H1 (cell line): ENCODE data around the gene ABCC4. TPM values are rescaled to one million over a fixed set of nuclear protein-coding genes. Genes with fewer than 3 reads are reported as not detected.

Experiments
- CTCF ChIA-PET: fragments of 300-600 bp; sonication (Branson Sonifier 250); formaldehyde crosslinking; loops from one replicate; lab custom pipeline; 2021; ENCODE audit not compliant: partially characterized antibody; lab: Charles Lee
- POLR2A ChIA-PET: fragments of 300-600 bp; sonication (Branson Sonifier 250); formaldehyde crosslinking; loops from one replicate; lab custom pipeline; 2021; ENCODE audit warnings: inconsistent platforms; ENCODE audit not compliant: partially characterized antibody; lab: Charles Lee
- DNase-seq, 2 experiments: peaks; one replicate each; pipeline versions ENCODE4 v3.0.0 to v3.0.0-alpha.2; 2010 to 2022; ENCODE audit warnings: low spot score in 2 of 2, low read depth in 1 of 2, mixed read lengths in 1 of 2
- FAIRE-seq: peaks from 2 replicates; lab custom pipeline; 2011; peaks lifted over from hg19 to GRCh38; lab: Jason Lieb, UNC
- H2AFZ ChIP-seq: 2 replicates; pipeline ENCODE4 v1.8.1; 2012; ENCODE audit warnings: low read length, inconsistent platforms
- H2AK5ac ChIP-seq: 2 replicates; pipeline ENCODE4 v1.6.1; 2013; ENCODE audit warnings: low read depth, low read length
- H2BK120ac ChIP-seq: replicated peaks from 2 replicates; pipeline ENCODE3; 2013; ENCODE audit warnings: low read depth, low read length, inconsistent platforms
- H2BK12ac ChIP-seq: 2 replicates; pipeline ENCODE4 v1.6.1; 2013; ENCODE audit warnings: low read depth, low read length
- H2BK15ac ChIP-seq: 2 replicates; pipeline ENCODE4 v1.6.1; 2013; ENCODE audit warnings: low read length
- H2BK20ac ChIP-seq: 2 replicates; pipeline ENCODE4 v1.6.1; 2013; ENCODE audit warnings: low read length
- H2BK5ac ChIP-seq: 2 replicates; pipeline ENCODE4 v1.6.1; 2013; ENCODE audit warnings: low read depth, low read length
- H3K14ac ChIP-seq: 2 replicates; pipeline ENCODE4 v1.6.1; 2013; ENCODE audit warnings: inconsistent platforms; ENCODE audit not compliant: insufficient read length
- H3K18ac ChIP-seq: 2 replicates; pipeline ENCODE4 v1.6.1; 2013; ENCODE audit warnings: low read length; ENCODE audit errors: extremely low read depth
- H3K23ac ChIP-seq: 2 replicates; pipeline ENCODE4 v1.6.1; 2013; ENCODE audit warnings: inconsistent platforms; ENCODE audit not compliant: insufficient read length
- H3K23me2 ChIP-seq: 2 replicates; pipeline ENCODE4 v1.6.1; 2013; ENCODE audit warnings: low read depth, low read length
- H3K27ac ChIP-seq: 2 replicates; pipeline ENCODE4 v1.6.1; 2011; ENCODE audit warnings: low read depth, low read length, inconsistent platforms
- H3K27me3 ChIP-seq, 4 experiments: replicated peaks in 1 of 4; 1 replicate in 1 of 4; 2 replicates in 3 of 4; pipeline versions ENCODE4 v1.6.1 to v1.8.1; 2011 to 2013; ENCODE audit warnings: low read length in 3 of 4, mild to moderate bottlenecking in 3 of 4, inconsistent platforms in 2 of 4, mixed read lengths in 2 of 4, moderate library complexity in 1 of 4; ENCODE audit not compliant: control insufficient read depth in 3 of 4, insufficient read depth in 3 of 4; ENCODE audit errors: extremely low read depth in 1 of 4
- H3K36me3 ChIP-seq, 4 experiments: 2 replicates each; pipeline versions ENCODE4 v1.6.1 to v1.8.1; 2011 to 2013; ENCODE audit warnings: mild to moderate bottlenecking in 4 of 4, low read length in 3 of 4, moderate library complexity in 2 of 4, control low read depth in 1 of 4, inconsistent platforms in 1 of 4; ENCODE audit not compliant: insufficient read depth in 4 of 4, control insufficient read depth in 2 of 4
- H3K4ac ChIP-seq: replicated peaks from 2 replicates; pipeline ENCODE3; 2013; ENCODE audit warnings: low read length, low read depth, mixed read lengths, inconsistent platforms; ENCODE audit not compliant: insufficient read length
- H3K4me1 ChIP-seq, 4 experiments: replicated peaks in 1 of 4; 1 replicate in 1 of 4; 2 replicates in 3 of 4; pipeline versions ENCODE4 v1.6.1 to v1.8.1; 2011 to 2013; ENCODE audit warnings: low read length in 3 of 4, inconsistent platforms in 2 of 4, mixed read lengths in 1 of 4; ENCODE audit not compliant: insufficient read depth in 4 of 4, control insufficient read depth in 3 of 4
- H3K4me2 ChIP-seq, 2 experiments: 2 replicates each; pipeline versions ENCODE4 v1.6.1 to v1.8.1; 2011 to 2013; ENCODE audit warnings: low read depth in 2 of 2, low read length in 2 of 2, control low read depth in 1 of 2, inconsistent platforms in 1 of 2, mild to moderate bottlenecking in 1 of 2; ENCODE audit not compliant: insufficient read depth in 1 of 2
- H3K4me3 ChIP-seq, 4 experiments: fragments of 200-600, 300-600 bp in 1 of 4; sonication (generic), shearing (Covaris generic), sonication (Bioruptor Twin) in 1 of 4; 2 replicates each; pipeline versions ENCODE4 v1.5.1 to v1.8.1; 2011 to 2016; ENCODE audit warnings: low read length in 4 of 4, low read depth in 3 of 4, control low read depth in 2 of 4, inconsistent platforms in 2 of 4, mild to moderate bottlenecking in 2 of 4, mixed read lengths in 1 of 4, moderate library complexity in 1 of 4; ENCODE audit not compliant: insufficient read depth in 2 of 4; ENCODE audit errors: extremely low read depth in 1 of 4
- H3K56ac ChIP-seq: replicated peaks from 2 replicates; pipeline ENCODE3; 2013; ENCODE audit warnings: low read depth, mild to moderate bottlenecking, mixed read lengths, low read length, inconsistent platforms; ENCODE audit not compliant: insufficient read length
- H3K79me1 ChIP-seq: 2 replicates; pipeline ENCODE4 v1.6.1; 2013; ENCODE audit warnings: low read depth, low read length, control low read depth
- H3K79me2 ChIP-seq, 2 experiments: 2 replicates each; pipeline versions ENCODE4 v1.6.1 to v1.8.1; 2012 to 2013; ENCODE audit warnings: low read length in 2 of 2, mild to moderate bottlenecking in 2 of 2, inconsistent platforms in 1 of 2; ENCODE audit not compliant: insufficient read depth in 2 of 2, control insufficient read depth in 1 of 2
- H3K9ac ChIP-seq, 4 experiments: replicated peaks in 1 of 4; 1 replicate in 1 of 4; 2 replicates in 3 of 4; pipeline versions ENCODE4 v1.6.1 to v1.8.1; 2011 to 2013; ENCODE audit warnings: low read depth in 3 of 4, low read length in 3 of 4, control low read depth in 2 of 4, mild to moderate bottlenecking in 2 of 4, moderate library complexity in 2 of 4, inconsistent platforms in 1 of 4; ENCODE audit errors: extremely low read depth in 1 of 4
- H3K9me3 ChIP-seq, 2 experiments: 2 replicates each; pipeline versions ENCODE4 v1.6.1 to v1.8.1; 2012 to 2013; ENCODE audit warnings: mild to moderate bottlenecking in 2 of 2, moderate library complexity in 2 of 2, control low read depth in 1 of 2, inconsistent platforms in 1 of 2, low read depth in 1 of 2, low read length in 1 of 2, mixed read lengths in 1 of 2; ENCODE audit not compliant: insufficient read depth in 2 of 2
- H4K20me1 ChIP-seq, 2 experiments: replicated peaks in 1 of 2; 2 replicates each; pipeline versions ENCODE3 to v1.8.1; 2011 to 2013; ENCODE audit warnings: inconsistent platforms in 2 of 2, low read length in 2 of 2, mild to moderate bottlenecking in 1 of 2; ENCODE audit not compliant: insufficient read depth in 2 of 2, control insufficient read depth in 1 of 2
- H4K5ac ChIP-seq: 2 replicates; pipeline ENCODE4 v1.6.1; 2013; ENCODE audit warnings: low read length, low read depth, mixed read lengths, inconsistent platforms; ENCODE audit not compliant: insufficient read length
- H4K8ac ChIP-seq: 2 replicates; pipeline ENCODE4 v1.8.0; 2013; ENCODE audit warnings: mild to moderate bottlenecking, moderate library complexity, low read length, inconsistent platforms; ENCODE audit not compliant: insufficient read depth; ENCODE audit errors: extremely low read depth
- H4K91ac ChIP-seq: replicated peaks from 2 replicates; pipeline ENCODE3; 2013; ENCODE audit warnings: low read length, mixed read lengths, inconsistent platforms; ENCODE audit not compliant: insufficient read length
- BACH1 ChIP-seq: IDR thresholded peaks from 2 replicates; pipeline ENCODE4 v1.6.1; 2012; ENCODE audit warnings: low read length, improper control_type of control experiment
- CHD2 ChIP-seq: IDR thresholded peaks from 2 replicates; pipeline ENCODE4 v1.6.1; 2012; ENCODE audit warnings: low read length, improper control_type of control experiment
- CTBP2 ChIP-seq: IDR thresholded peaks from 2 replicates; pipeline ENCODE4 v1.7.0; 2011; ENCODE audit warnings: borderline replicate concordance, mild to moderate bottlenecking, moderate library complexity, mixed read lengths, low read length; ENCODE audit not compliant: insufficient read depth, insufficient read length
- GTF2F1 ChIP-seq: IDR thresholded peaks from 2 replicates; pipeline ENCODE4 v1.6.1; 2012; ENCODE audit warnings: low read depth, low read length, improper control_type of control experiment, borderline replicate concordance
- JUN ChIP-seq: IDR thresholded peaks from 2 replicates; pipeline ENCODE4 v1.6.1; 2011; ENCODE audit warnings: low read depth, mild to moderate bottlenecking, improper control_type of control experiment, low read length
- KDM1A ChIP-seq: fragments of 200-600, 300-600 bp; sonication (generic); IDR thresholded peaks from 2 replicates; pipeline ENCODE4 v1.7.1; 2016; ENCODE audit warnings: mild to moderate bottlenecking, low read length, borderline replicate concordance
- POLR2AphosphoS5 ChIP-seq: IDR thresholded peaks from 2 replicates; pipeline ENCODE4 v1.6.1; 2011; ENCODE audit warnings: low read depth, low read length
- POU5F1 ChIP-seq: IDR thresholded peaks from 2 replicates; pipeline ENCODE4 v1.6.1; 2011; ENCODE audit warnings: low read depth, mild to moderate bottlenecking, low read length, moderate library complexity
- RFX5 ChIP-seq: IDR thresholded peaks from 2 replicates; pipeline ENCODE4 v1.6.1; 2011; ENCODE audit warnings: low read depth, low read length, improper control_type of control experiment, borderline replicate concordance
- SIRT6 ChIP-seq: IDR thresholded peaks from one replicate; pipeline ENCODE4 v1.7.1; 2012; ENCODE audit warnings: low read length, inconsistent platforms
- TBP ChIP-seq: IDR thresholded peaks from 2 replicates; pipeline ENCODE4 v1.6.1; 2011; ENCODE audit warnings: low read depth, low read length, improper control_type of control experiment
- ZNF274 ChIP-seq: IDR thresholded peaks from 2 replicates; pipeline ENCODE4 v1.7.0; 2012; ENCODE audit warnings: low read length, borderline replicate concordance; ENCODE audit errors: extremely low read depth
- WGBS, 2 experiments: shearing (Covaris generic) in 1 of 2; methylation state at CpG; one replicate each; pipeline versions ENCODE4 v1.1.6 to v1.1.7; 2013 to 2015; ENCODE audit warnings: low lambda C conversion rate in 2 of 2, mixed read lengths in 2 of 2, inconsistent platforms in 1 of 2, low coverage in 1 of 2, missing lambda C conversion rate in 1 of 2; ENCODE audit not compliant: insufficient replicate concordance in 2 of 2, insufficient coverage in 1 of 2, insufficient read length in 1 of 2; ENCODE audit errors: extremely low coverage in 1 of 2, missing lambda C conversion rate in 1 of 2; 5-methylcytosine and 5-hydroxymethylcytosine counted together
- polyA plus RNA-seq, 7 experiments: library from polyadenylated mRNA; depleted of rRNA in 3 of 7; stranded (reverse) in 5 of 7; unstranded in 2 of 7; fragments of >200 nt in 5 of 7; fragments of 200-250 nt in 2 of 7; gene quantifications; 1 replicate in 5 of 7; 2 replicates in 1 of 7; 4 replicates in 1 of 7; pipeline versions ENCODE4 v1.2.1 to v1.2.3, GENCODE V29; 2011 to 2013; ENCODE audit warnings: missing spikeins in 2 of 7, mixed read lengths in 2 of 7
- total RNA-seq: library from RNA; stranded (reverse); fragmentation: NEBNext Ultra II Directional; extraction: Animal tissue kit (Norgen Biotek cat#: 25700); gene quantifications from 2 replicates; pipeline ENCODE4 v1.2.1, GENCODE V29; 2021

Gene ABCC4
- total and polyA plus RNA-seq, 2 of the 8 experiments (the other 6 are each of a cell fraction or from before 2014, with no cell fraction given) = 4.0 to 14.1 TPM

DNA sequence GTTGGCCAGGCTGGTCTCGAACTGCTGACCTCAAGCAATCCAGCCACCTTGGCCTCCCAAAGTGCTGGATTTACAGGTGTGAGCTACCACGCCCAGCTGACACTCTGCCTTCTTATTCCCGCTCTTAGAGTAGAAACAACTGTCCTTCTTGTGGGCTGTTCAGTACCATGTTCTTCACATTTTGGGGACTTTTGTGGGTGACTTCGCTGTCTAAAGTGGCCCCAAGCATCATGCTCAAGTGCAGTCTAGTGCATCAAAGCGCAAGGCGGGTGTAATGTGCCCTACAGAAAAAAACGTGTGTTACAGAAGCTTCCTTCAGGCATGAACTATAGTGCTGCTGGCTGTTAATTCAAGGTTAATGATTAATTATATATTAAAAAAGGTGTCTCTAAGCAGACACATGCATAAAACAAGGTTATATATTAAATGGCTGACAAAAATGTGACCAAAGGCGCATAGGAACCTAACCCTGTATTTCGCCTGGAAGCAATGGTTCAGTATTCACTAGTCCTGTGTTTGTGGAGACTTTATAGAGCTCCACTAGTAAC lies 38.3 kb downstream of the ABCC4 start:
- Histone ChIP-seq H3K79me2 (no peaks in the 10 kb centered on the region), H3K4me1 (no peaks in the 10 kb centered on the region), H3K14ac (no peak overlapping the region), H3K27ac (no peak overlapping the region), H3K23ac (no peak overlapping the region), H4K20me1 (no peaks in the 10 kb centered on the region), H3K4me2 (no peak overlapping the region), H2BK5ac (no peak overlapping the region), H3K36me3 (no peaks in the 10 kb centered on the region), H4K5ac (no peak overlapping the region), H4K8ac (no peak overlapping the region), H3K4me3 (no peak overlapping the region), H3K18ac (no peak overlapping the region), H2BK20ac (no peak overlapping the region), H3K9me3 (peaks cover 0 to 6% of the 10 kb centered on the region in 2 experiments; a peak in 1 of 4 replicates), H2BK15ac (no peak overlapping the region), H2AFZ (no peak overlapping the region), H3K4ac (no peak overlapping the region), H2BK120ac (no peak overlapping the region), H4K91ac (no peak overlapping the region), H3K9ac (no peak overlapping the region), H3K23me2 (no peaks in the 10 kb centered on the region), H3K27me3 (no peaks in the 10 kb centered on the region), H3K56ac (no peak overlapping the region), H2AK5ac (no peak overlapping the region), H2BK12ac (no peak overlapping the region), H3K79me1 (no peaks in the 10 kb centered on the region)
- FAIRE-seq (no peak), DNase-seq (no peak)
- CTCF ChIA-PET = interaction anchor here (0.7 to 1.2 kb wide), 3 partner anchors 11 to 34 kb away, joined by 3 to 4 read pairs (median 3); no protein-coding TSS in a partner anchor
- POLR2A ChIA-PET = interaction anchor here (0.7 kb wide), 1 partner anchor 15 kb away, joined by 3 read pairs; no protein-coding TSS in a partner anchor
- WGBS, 2 experiments = 90% methylated on average over 9 of the region's 9 CpGs; no CpG with 5 or more reads in 1 of the 2 experiments
- TF ChIP-seq POU5F1 (no peak), ZNF274 (no peak), CTBP2 (no peak), KDM1A (no peak), GTF2F1 (no peak), TBP (no peak), CHD2 (no peak), JUN (no peak), POLR2AphosphoS5 (no peak), SIRT6 (no peak), BACH1 (no peak), RFX5 (no peak)
